Caco-2 (cell line): ENCODE results near the gene CLSTN2. TPM values are rescaled to one million over a fixed set of nuclear protein-coding genes. Genes with fewer than 3 reads are reported as not detected.

Experiments used
- BruUV-seq: library from RNA; stranded (reverse); fragments of 400-500 nt; replicated peaks from 2 replicates; lab custom pipeline; 2021; lab: Mats Ljungman, UMichigan
- CTCF ChIA-PET: fragments of 300-600 bp; sonication (Branson Sonifier 250); formaldehyde crosslinking; loops from one replicate; lab custom pipeline; 2022; ENCODE audit warnings: antibody characterized with exemption; lab: Charles Lee
- POLR2A ChIA-PET: fragments of 300-600 bp; sonication (Branson Sonifier 250); formaldehyde crosslinking; loops from one replicate; lab custom pipeline; 2022; ENCODE audit warnings: antibody characterized with exemption; lab: Charles Lee
- DNase-seq, 2 experiments: peaks; one replicate each; pipeline versions ENCODE4 v3.0.0 to v3.0.0-alpha.2; 2020 to 2022
- H3K27me3 ChIP-seq: replicated peaks from 2 replicates; pipeline ENCODE4 v1.6.0; 2011; ENCODE audit warnings: low read length; ENCODE audit not compliant: control insufficient read depth, insufficient read depth
- H3K36me3 ChIP-seq: 2 replicates; pipeline ENCODE4 v1.5.1; 2011; ENCODE audit warnings: low read length; ENCODE audit not compliant: control insufficient read depth, insufficient read depth
- H3K4me1 ChIP-seq: fragments of 250-450 bp; sonication (Bioruptor Pico); 2 replicates; pipeline ENCODE4 v1.5.1; 2020; ENCODE audit warnings: mild to moderate bottlenecking
- H3K4me3 ChIP-seq: 2 replicates; pipeline ENCODE4 v1.5.1; 2011; ENCODE audit warnings: low read depth, mild to moderate bottlenecking, control low read depth, low read length
- H3K9me3 ChIP-seq: fragments of 250-450 bp; sonication (Bioruptor Pico); 2 replicates; pipeline ENCODE4 v1.5.1; 2020; ENCODE audit warnings: mild to moderate bottlenecking, moderate library complexity
- H3K27ac Mint-ChIP-seq: one replicate; pipeline ENCODE4 v1.8.0; 2022; ENCODE audit warnings: mixed read lengths; ENCODE audit not compliant: unreplicated experiment
- H3K27me3 Mint-ChIP-seq: one replicate; pipeline ENCODE4 v1.8.0; 2022; ENCODE audit warnings: mixed read lengths; ENCODE audit not compliant: insufficient read depth, unreplicated experiment
- H3K36me3 Mint-ChIP-seq: one replicate; pipeline ENCODE4 v1.8.0; 2022; ENCODE audit warnings: mild to moderate bottlenecking, mixed read lengths; ENCODE audit not compliant: insufficient read depth, unreplicated experiment
- H3K4me1 Mint-ChIP-seq: one replicate; pipeline ENCODE4 v1.8.0; 2022; ENCODE audit warnings: low read depth, mixed read lengths; ENCODE audit not compliant: unreplicated experiment
- H3K4me3 Mint-ChIP-seq: one replicate; pipeline ENCODE4 v1.8.0; 2022; ENCODE audit warnings: mild to moderate bottlenecking, moderate library complexity, mixed read lengths; ENCODE audit not compliant: unreplicated experiment
- H3K9me3 Mint-ChIP-seq: one replicate; pipeline ENCODE4 v1.8.0; 2022; ENCODE audit warnings: mixed read lengths; ENCODE audit not compliant: unreplicated experiment
- intact Hi-C: fragments of 100-400 bp; cut with micrococcal nuclease; formaldehyde crosslinking; loops from one replicate; pipeline ENCODE4 v1.10.0; 2022; ENCODE audit not compliant: unreplicated experiment
- total RNA-seq: library from RNA; stranded (reverse); gene quantifications from 2 replicates; pipeline ENCODE4 v1.2.3, GENCODE V29; 2022
- TF ChIP-seq, protein P1 (sequence below), 2 experiments: fragments of 200-600 bp in 1 of 2; IDR thresholded peaks; 1 replicate in 1 of 2; 2 replicates in 1 of 2; pipeline versions ENCODE4 v1.5.1 to v1.8.0; 2011 to 2022; ENCODE audit warnings: antibody characterized with exemption in 1 of 2, control low read depth in 1 of 2, inconsistent platforms in 1 of 2, low read depth in 1 of 2, low read length in 1 of 2, mild to moderate bottlenecking in 1 of 2, moderate library complexity in 1 of 2; ENCODE audit not compliant: insufficient read depth in 1 of 2, severe bottlenecking in 1 of 2, unreplicated experiment in 1 of 2

Gene CLSTN2
- total RNA-seq, 1 experiment from 2014 or later, result 26.1 TPM

DNA sequence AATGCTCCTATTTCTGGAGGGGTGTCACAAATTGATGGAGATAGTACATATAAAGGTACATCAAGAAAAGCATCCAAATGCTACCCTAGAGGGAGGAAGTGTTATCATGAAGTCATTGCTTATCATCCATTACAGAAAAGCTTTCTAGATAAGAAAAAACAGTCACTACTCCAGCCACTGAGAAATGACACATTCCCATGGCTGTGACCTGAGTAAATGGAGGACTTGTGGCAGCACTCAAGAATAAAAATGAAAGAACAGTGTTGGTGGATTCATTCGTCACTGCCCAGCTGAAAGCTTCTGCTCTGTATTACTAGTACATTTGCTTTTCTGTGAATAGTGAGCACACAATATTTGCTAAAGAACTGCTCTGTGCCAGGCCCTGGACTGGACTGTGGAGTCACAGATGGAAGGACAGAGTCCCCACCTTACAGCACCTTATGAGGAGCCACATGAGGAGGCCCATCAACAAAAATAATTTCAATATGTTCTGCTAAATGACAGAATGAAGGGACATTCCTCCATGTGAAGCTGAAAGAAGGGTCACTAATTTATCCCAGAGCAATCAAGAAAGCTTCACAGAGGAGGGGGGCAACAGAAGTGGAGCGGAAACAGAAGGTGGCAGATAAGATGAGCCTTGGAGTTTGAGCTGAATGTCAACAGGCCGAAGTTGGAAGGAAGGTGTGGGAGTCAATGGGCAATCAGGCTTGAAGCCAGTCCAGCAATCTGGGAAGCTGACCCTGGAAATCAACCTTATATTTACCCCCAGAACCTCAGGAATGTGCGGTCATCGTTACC, 399.3 kb downstream of the CLSTN2 start:
- no peaks in the 10 kb centered on the region for H3K4me1 ChIP-seq
- ChIA-PET CTCF (no interaction called here), POLR2A (no interaction called here)
- H3K9me3 Mint-ChIP-seq, result no peaks in the 10 kb centered on the region
- peaks cover 7% of the 10 kb centered on the region for H3K27me3 Mint-ChIP-seq
- H3K27me3 ChIP-seq, result no peaks in the 10 kb centered on the region; the same call in 1 of the 2 replicates
- H3K4me3 ChIP-seq, result no peak overlapping the region
- no peaks in the 10 kb centered on the region for H3K36me3 Mint-ChIP-seq
- H3K4me1 Mint-ChIP-seq, result no peaks in the 10 kb centered on the region
- intact Hi-C loops, result no loop called here
- no TSS peak for BruUV-seq
- no peaks in the 10 kb centered on the region for H3K36me3 ChIP-seq
- TF ChIP-seq, protein P1, sequence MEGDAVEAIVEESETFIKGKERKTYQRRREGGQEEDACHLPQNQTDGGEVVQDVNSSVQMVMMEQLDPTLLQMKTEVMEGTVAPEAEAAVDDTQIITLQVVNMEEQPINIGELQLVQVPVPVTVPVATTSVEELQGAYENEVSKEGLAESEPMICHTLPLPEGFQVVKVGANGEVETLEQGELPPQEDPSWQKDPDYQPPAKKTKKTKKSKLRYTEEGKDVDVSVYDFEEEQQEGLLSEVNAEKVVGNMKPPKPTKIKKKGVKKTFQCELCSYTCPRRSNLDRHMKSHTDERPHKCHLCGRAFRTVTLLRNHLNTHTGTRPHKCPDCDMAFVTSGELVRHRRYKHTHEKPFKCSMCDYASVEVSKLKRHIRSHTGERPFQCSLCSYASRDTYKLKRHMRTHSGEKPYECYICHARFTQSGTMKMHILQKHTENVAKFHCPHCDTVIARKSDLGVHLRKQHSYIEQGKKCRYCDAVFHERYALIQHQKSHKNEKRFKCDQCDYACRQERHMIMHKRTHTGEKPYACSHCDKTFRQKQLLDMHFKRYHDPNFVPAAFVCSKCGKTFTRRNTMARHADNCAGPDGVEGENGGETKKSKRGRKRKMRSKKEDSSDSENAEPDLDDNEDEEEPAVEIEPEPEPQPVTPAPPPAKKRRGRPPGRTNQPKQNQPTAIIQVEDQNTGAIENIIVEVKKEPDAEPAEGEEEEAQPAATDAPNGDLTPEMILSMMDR (IDR thresholded peaks at IDR 0.05; ENCODE audit: insufficient read depth in 1 of 2, low read depth in 1 of 2, low read length in 1 of 2, severe bottlenecking in 1 of 2, unreplicated experiment in 1 of 2), result no peak
- no peak overlapping the region for H3K4me3 Mint-ChIP-seq
- H3K9me3 ChIP-seq, result no peaks in the 10 kb centered on the region
- no peak overlapping the region for H3K27ac Mint-ChIP-seq
- DNase-seq, result no peak

DNA sequence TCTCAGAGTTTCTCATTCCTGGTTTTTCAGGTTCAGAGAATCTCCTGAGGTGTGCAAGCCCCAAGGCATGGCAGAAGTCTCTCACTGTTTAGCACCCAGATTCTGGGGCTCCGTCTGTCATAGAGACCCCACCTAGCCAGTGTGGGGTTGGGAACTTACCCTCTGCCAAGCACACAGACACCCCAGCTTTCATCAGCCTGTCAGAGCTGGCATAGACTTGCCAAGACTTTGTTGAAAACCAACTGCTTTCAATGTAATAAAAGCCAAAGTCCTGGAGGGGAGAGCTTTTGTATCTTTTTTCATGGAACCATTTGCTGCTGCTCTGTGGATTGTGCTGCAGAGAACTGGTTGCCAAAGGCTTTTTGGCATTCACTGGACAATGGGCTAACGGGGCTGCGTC, 401.5 kb downstream of the CLSTN2 start:
- Histone ChIP-seq H3K4me3 (no peak overlapping the region), H3K9me3 (no peaks in the 10 kb centered on the region), H3K27me3 (no peaks in the 10 kb centered on the region; the same call in 1 of the 2 replicates), H3K4me1 (no peaks in the 10 kb centered on the region), H3K36me3 (no peaks in the 10 kb centered on the region)
- BruUV-seq, result no TSS peak
- Mint-ChIP-seq H3K4me3 (no peak overlapping the region), H3K27ac (no peak overlapping the region), H3K4me1 (no peaks in the 10 kb centered on the region), H3K9me3 (no peaks in the 10 kb centered on the region), H3K27me3 (peaks cover 10% of the 10 kb centered on the region), H3K36me3 (no peaks in the 10 kb centered on the region)
- no peak for DNase-seq
- ChIA-PET POLR2A (no interaction called here), CTCF (no interaction called here)
- TF ChIP-seq, protein P1 (IDR thresholded peaks at IDR 0.05; ENCODE audit: insufficient read depth in 1 of 2, low read depth in 1 of 2, low read length in 1 of 2, severe bottlenecking in 1 of 2, unreplicated experiment in 1 of 2), result no peak
- intact Hi-C loops, result no loop called here

DNA sequence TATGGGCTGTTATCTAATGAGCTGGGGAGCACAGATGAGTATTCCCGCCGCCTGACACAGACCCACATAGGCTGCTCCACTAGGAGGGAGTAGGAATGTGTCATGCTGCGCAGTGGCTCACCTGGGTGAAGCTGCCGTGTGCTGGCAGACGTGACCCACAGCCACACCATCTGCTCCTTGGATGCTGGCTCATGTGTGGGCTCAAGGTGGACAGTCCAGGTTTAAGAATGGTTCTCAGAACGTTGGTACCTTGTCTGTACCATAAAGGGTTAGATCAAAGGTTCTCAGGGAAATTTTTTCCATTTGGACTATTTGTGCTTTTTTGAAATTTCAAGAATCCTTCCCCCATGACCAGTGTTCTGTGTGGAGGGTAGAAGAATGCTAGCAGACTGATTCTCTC, 403.9 kb downstream of the CLSTN2 start:
- BruUV-seq, result no TSS peak

More for the DNA sequence above, 403.9 kb downstream of the CLSTN2 start:
- TF ChIP-seq, protein P1 (IDR thresholded peaks at IDR 0.05; ENCODE audit: insufficient read depth in 1 of 2, low read depth in 1 of 2, low read length in 1 of 2, severe bottlenecking in 1 of 2, unreplicated experiment in 1 of 2), result no peak
- no peak overlapping the region for H3K4me3 ChIP-seq
- H3K9me3 Mint-ChIP-seq, result no peaks in the 10 kb centered on the region
- H3K27me3 ChIP-seq, result no peaks in the 10 kb centered on the region; the same call in 1 of the 2 replicates
- ChIA-PET POLR2A (no interaction called here), CTCF (no interaction called here)
- no peak for DNase-seq
- H3K4me3 Mint-ChIP-seq, result no peak overlapping the region
- no peak overlapping the region for H3K27ac Mint-ChIP-seq
- no peaks in the 10 kb centered on the region for H3K36me3 Mint-ChIP-seq
- intact Hi-C loops, result no loop called here
- no peaks in the 10 kb centered on the region for H3K36me3 ChIP-seq
- H3K27me3 Mint-ChIP-seq, result peaks cover 6% of the 10 kb centered on the region
- H3K4me1 ChIP-seq, result no peaks in the 10 kb centered on the region
- H3K9me3 ChIP-seq, result no peaks in the 10 kb centered on the region
- H3K4me1 Mint-ChIP-seq, result no peaks in the 10 kb centered on the region
